ENCODE measurements around the gene C19orf85. TPM values are rescaled to one million over a fixed set of nuclear protein-coding genes. Genes with fewer than 3 reads are reported as not detected.

Gene C19orf85
- total RNA-seq, 2 experiments from 2014 or later: not detected

DNA sequence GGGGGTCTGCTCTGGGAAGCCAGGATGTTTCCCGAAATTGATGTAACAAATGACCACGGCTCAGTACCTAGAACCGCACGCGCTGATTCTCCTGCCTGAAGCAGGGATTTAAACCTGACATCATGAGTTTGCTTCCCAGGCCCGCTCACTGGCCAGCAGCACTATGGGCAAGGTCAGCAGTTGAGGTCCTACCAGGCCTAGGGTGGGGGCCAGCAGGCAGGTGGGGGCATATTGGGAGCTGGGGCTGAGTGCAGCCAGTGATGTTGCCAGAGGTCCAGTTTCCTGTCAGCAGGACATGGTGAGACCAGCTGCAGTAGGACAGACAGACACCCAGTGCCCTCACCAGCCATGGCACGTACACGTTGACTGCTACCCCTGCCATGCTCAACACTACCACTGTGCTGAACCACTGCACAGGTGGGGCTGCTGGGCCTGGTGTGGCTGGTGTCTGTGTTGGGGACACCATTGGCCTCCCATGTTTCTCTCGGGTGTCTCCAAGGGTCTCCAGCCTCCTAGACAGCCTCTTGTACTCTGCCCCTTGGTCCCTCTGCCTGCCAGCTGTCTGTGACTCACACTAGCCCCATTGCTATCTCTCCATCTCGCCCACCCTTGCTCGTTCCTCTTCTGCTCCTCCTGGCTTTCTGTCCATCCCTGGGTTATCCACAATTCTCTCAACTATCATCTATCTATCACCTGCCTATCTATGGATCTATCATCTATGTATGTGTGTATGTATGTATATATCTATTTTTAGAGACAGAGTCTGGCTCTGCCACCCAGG lies 1.1 kb upstream of the C19orf85 start:
- CTCF ChIA-PET: interaction anchor here (3.3 kb wide), 1 partner anchor 39 kb away, joined by 46 read pairs; no protein-coding TSS in a partner anchor
- POLR2A ChIA-PET: no interaction called here

DNA sequence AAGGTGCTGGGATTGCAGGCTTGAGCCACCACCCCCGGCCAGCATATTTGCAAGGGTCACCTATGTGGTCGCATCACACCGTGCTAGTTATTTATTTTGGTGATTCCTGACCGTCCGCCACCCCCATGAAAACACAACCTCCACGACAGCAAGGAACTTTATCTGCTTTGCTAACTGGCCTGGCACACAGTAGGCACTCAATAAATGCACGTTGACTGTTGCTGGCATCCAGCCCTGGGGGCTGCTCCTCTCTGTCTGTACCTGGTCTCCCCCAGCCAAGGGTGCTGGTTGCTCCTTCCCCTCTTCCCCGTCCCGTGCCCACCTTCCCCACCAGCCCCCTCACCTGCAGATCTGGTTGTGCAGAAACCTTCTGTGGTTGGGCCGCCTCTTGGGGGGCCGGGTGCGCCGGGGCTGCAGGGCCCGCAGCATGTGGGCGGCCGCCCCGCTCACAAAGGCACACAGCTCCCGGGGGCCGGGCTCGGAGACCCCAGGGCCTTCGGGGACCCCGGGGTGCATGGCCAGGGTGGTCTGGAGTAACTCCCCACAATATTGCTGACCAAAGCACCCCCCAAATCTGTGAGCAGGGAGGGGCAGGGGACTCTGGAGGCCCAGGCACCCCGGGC lies 401 bp downstream of the C19orf85 start:
- ChIA-PET POLR2A (no interaction called here), CTCF (interaction anchor here (0.6 to 1.6 kb wide), 2 partner anchors 39 to 175 kb away, joined by 3 to 6 read pairs; no protein-coding TSS in a partner anchor)

DNA sequence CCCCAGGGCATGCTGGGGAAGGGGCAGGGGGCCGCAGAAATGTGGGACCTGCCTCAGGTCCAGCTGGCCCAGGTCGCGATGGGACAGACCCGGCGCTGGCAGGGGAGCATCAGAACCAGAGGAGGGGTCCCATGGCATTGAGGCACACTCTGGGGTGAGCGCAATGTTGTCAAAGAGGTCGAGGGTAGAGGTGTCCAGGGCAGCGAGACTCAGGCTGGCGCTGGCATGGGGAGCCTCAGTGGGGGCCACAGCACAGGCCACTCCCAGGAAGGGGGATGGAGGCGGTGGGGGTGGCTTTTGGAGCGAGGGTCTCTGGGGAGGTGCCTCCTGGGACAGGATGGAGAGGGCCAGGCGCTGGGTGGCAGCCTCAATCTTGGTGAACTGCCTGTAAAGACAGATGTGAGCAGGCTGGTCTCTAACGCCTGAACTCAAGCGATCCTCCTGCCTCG lies 944 bp downstream of the C19orf85 start:
- POLR2A ChIA-PET: no interaction called here
- CTCF ChIA-PET: interaction anchor here (0.6 to 1.6 kb wide), 2 partner anchors 40 to 175 kb away, joined by 3 to 6 read pairs; no protein-coding TSS in a partner anchor

DNA sequence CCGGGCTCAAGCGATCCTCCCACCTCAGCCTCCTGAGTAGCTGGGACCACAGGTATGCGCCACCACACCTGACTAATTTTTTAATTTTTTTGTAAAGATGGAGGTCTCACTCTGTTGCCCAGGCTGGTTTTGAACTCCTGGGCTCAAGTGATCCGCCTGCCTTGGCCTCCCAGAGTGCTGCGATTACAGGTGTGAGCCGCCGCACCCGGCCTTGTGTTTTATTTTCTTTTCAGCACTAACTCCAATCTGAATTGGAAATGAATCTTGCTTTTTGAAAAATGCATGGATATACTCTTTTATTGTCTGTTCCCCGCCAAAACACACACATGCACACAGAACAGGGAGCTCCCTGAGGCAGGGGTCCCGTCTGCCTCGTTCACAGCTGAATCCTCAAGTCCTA lies 1.8 kb downstream of the C19orf85 start:
- CTCF ChIA-PET: interaction anchor here (1.6 kb wide), 1 partner anchor 41 kb away, joined by 6 read pairs; no protein-coding TSS in a partner anchor
- POLR2A ChIA-PET: no interaction called here

DNA sequence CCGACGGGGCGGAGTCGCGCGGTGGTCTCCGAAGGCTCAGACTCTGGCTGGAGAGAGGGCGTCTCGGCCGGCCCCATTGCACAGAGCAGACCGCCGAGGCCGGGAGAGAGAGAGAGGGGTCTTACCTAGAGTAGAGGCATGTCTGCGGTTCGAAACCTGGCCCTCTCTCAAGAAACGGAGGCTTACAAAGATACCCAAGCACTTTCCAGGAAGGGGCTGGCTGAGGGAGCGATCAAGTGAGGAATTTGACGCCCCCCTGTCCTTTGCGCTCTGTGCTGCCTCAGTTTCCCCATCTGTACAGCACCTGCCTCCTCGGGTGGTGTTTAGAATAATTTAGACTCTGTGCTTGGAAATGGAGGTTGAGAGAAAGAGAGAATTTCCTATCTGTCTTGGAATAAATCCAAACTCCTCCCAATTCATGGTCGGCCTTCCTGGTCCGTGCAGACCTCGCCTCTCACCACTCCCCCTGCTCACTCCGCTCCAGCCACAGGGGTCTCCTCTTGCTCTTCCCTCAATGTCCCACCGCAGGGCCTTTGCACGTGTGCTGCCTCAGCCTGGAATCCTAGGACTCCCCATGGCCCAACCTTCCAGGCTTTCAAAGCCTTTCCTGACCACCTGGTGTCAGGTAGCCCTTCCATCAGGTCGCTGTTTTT lies 2.5 kb downstream of the C19orf85 start:
- POLR2A ChIA-PET: interaction anchor here (1.0 kb wide), 1 partner anchor 15 kb away, joined by 8 read pairs; the partner anchor contains the start of gene ZNF628

DNA sequence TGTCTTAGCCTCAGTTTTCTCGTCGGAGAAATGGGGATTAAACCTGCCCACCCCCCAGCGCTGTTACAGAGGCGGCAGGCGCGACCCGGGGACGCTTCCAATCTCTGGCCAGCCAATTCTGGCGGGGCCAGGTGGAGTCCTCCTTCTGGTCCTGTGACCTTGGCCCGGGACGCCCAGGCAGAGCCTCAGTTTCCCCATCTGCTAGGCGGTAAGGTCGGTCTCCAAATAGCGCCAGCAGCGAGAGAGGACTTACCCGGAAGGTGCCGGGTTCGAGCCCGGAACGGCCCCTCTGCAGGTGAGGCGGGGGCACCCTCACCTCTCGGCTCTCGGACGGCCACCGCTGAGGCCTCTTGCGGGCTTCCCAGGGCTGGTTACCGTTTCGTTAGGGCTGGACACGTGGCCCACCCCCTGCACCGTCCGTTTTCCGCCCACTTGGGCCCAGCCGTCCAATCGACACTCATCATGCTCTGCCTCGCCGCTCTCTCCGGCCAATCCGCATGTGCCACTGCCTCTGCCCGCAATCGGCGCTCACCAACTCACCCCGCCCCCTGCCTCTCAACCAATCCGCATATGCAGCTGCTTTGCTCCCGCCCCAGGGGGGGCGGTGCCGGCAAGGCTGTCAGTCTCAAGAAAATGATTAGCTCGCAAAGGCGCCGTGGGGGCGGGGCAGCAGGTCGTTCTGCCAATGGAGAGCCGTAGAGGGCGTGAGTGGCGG lies 3.1 kb downstream of the C19orf85 start, which contains the start of gene ISOC2:
ISOC2 (minus strand) TSS at position 384 of the 715 bp plus-strand sequence. CDS start 5,156 bp downstream, outside the sequence.
- POLR2A ChIA-PET: interaction anchor here (0.5 to 1.0 kb wide), 2 partner anchors 15 to 208 kb away, joined by 3 to 8 read pairs; partner anchors contain the start of gene ZNF628
- CTCF ChIA-PET: interaction anchor here (0.9 to 1.0 kb wide), 3 partner anchors 8 to 42 kb away, joined by 3 to 5 read pairs (median 4); no protein-coding TSS in a partner anchor

More for the DNA sequence above, 2.5 kb downstream of the C19orf85 start:
- CTCF ChIA-PET: interaction anchor here (0.9 to 1.6 kb wide), 4 partner anchors 9 to 42 kb away, joined by 3 to 6 read pairs (median 4); no protein-coding TSS in a partner anchor

DNA sequence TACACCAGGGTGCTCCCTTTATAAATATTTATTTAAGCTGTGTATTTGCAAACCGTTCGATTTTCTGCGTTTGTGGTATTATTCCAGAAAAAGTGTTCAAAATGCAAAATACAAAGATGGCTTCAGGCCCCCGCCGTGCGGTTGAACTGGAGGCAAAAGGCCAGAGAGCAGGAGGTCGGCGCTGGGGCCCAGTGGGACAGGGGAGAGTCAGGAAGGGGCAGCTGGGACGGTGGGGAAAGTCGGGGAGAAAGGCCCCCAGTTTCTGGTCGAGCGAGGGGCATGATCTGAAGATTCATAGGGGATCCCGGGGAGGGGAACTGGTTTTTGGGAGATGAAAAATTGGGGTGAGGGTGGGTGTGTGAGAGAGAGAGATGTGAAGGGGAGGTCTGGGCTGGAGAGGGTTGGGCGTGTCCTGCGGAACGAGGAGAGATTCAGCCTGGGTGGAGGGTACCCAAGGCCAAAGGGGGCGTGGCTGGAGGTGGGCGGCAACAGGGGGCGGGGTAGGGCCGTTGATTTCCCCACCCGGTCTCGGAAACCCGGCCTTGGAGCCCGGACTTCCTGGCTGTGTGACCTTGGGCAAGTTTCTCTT lies 3.8 kb downstream of the C19orf85 start:
- POLR2A ChIA-PET: no interaction called here
- CTCF ChIA-PET: interaction anchor here (1.0 kb wide), 1 partner anchor 43 kb away, joined by 4 read pairs; no protein-coding TSS in a partner anchor

DNA sequence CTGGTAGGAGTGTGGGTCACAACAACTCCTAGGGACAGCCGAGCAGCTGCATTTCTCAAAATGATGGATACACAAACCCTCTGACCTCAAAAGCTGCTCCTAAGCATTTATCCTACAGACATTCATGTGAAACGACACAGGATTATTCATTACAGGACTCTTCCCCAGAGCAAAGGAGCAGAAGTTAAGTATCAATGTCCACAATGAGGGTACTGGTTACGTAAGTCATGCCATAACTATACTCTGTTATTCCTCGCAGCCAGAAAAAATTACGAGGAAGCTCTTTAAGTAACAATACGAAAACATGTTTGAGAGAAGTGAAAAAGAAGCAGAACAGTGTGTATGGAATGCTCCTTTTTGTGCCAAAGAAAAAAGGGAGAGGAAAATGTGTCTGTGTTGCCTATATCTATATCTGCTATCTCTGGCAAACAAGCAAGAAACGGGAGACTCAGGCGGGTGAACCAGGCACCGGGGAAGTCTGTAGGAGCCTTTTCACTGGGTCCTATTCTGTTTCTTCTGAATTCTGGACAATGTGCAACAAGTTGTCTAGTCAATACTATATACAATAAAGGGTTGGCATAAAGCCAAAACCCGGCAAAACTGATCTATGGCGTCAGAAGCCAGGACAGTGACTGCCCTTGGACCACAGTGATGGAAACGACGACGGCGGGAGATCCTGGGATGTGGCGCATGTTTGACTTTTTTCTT lies 4.4 kb downstream of the C19orf85 start:
- ChIA-PET CTCF (interaction anchor here (1.0 to 1.1 kb wide), 2 partner anchors 12 to 44 kb away, joined by 3 to 4 read pairs; no protein-coding TSS in a partner anchor), POLR2A (no interaction called here)

DNA sequence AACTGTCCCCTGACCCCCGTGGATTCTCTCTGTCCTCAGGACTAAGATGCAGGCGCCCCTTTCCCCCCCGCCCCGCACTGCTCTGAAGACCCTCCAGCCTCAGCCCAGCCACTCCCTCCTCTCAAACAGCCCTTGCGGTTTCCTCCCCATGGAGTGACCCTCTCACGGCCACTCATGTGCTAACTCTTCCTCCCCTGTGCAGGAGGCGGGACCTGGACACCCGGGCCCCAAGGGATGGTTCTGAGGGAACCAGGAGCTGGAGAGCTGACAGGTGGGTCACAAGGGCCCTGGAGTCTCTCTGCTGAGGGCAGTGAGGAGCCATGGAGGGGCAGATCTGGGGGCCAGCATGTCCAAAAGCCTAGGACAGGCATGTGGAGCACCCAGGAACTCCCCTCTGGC lies 5.0 kb downstream of the C19orf85 start:
- CTCF ChIA-PET: interaction anchor here (1.0 to 1.1 kb wide), 2 partner anchors 12 to 44 kb away, joined by 3 to 4 read pairs; no protein-coding TSS in a partner anchor
- POLR2A ChIA-PET: no interaction called here

DNA sequence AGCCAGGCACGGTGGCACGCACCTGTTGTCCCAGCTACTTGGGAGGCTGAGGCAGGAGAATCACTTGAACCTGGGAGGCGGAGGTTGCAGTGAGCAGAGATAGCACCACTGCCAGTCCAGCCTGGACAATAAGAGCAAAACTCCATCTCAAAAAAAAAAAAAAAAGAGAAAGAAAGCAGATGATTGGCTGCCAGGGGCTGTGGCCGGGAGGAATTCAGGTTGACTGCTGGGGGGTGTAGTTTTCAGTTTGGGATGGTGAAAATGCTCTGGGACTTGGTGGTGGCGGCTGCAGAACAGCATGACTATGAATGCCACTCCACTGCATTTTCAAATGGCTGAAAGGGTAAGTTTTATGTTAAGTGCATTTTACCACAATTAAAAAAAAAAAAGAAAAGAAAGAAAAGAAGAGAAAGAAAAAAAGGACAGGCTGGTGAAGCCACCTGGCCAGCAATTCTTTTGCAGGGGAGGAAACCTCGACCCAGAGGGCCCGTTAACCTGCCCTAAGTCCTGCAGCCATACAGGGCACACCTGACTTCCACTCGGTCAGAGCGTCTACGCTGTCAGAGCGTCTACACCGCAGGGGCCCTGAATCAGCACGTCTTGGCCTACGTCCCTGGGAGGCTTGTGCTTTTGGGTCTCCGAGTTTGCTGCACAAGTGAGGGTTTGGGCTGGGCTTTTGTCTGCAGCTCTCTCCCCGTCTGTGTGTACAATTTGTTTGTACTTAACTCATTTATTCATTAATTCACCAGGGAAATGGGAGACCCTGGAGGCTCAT lies 6.7 kb downstream of the C19orf85 start:
- POLR2A ChIA-PET: no interaction called here
- CTCF ChIA-PET: no interaction called here

DNA sequence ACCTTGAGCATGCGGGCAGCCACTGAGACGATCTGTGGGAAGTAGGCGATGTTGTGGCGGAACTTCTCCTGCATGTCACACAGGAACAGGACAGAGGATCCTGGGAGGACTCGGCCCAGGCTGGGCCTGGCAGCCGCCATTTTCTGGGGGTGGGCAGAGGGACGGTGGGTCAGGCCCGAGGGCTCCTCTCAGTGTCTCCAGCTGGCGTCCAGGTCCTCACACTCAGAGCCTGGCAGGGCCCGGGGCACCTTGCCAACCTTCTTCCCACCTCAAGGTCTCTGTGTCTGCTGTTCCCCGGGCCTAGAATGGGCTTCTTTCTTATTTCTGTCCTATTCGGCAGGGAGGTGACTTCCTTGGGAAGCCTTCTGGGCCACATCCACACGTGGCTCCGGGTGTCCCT lies 8.2 kb downstream of the C19orf85 start:
- ChIA-PET CTCF (no interaction called here), POLR2A (no interaction called here)

DNA sequence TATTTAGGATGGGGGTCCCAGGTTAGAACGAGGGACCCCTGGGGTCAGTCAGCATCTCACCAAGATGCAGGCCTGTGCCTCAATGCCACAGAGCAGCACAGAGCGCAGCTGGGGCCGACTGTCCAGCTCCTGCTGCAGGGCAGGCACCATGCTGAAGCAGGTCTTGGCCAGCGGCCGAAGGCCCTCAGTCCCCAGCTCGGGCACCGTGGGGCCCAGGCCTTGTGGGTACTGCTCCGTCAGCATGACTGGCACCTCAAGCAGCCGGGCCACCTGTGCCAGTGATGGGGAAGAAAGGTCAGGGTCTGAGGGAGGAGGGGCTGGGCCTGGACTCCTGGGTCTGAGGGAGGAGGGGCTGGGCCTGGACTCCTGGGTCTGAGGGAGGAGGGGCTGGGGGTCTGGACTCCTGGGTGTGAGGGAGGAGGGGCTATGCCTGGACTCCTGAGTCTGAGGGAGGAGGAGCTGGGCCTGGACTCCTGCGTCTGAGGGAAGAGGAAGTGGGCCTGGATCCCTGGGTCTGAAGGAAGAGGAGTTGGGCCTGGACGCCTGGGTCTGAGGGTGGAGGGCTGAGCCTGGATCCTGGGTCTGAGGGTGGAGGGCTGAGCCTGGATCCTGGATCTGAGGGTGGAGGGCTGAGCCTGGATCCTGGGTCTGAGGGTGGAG lies 8.8 kb downstream of the C19orf85 start:
- POLR2A ChIA-PET: no interaction called here
- CTCF ChIA-PET: no interaction called here

DNA sequence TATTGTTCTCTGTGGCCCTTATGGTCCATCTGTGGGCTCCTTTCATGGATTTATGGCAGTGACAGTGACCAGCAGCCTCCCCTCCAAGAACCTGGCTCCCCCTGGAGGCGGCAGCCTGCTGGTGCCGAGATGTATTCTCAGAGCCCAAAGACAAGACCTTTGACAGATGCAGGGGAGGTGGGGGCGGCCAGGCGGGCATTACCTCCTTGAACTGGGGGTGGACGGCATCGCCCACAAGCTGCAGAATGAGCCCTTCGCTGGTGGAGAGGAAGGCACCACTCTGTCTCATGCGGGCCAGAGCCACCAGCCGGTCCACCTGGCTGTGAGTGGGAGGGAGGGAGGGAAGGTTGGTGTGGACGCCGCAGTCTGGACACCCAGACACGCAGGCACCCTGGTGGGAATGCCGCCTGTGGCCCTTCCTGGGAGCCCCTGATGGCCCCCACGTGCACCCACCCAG lies 9.7 kb downstream of the C19orf85 start:
- ChIA-PET CTCF (no interaction called here), POLR2A (no interaction called here)

DNA sequence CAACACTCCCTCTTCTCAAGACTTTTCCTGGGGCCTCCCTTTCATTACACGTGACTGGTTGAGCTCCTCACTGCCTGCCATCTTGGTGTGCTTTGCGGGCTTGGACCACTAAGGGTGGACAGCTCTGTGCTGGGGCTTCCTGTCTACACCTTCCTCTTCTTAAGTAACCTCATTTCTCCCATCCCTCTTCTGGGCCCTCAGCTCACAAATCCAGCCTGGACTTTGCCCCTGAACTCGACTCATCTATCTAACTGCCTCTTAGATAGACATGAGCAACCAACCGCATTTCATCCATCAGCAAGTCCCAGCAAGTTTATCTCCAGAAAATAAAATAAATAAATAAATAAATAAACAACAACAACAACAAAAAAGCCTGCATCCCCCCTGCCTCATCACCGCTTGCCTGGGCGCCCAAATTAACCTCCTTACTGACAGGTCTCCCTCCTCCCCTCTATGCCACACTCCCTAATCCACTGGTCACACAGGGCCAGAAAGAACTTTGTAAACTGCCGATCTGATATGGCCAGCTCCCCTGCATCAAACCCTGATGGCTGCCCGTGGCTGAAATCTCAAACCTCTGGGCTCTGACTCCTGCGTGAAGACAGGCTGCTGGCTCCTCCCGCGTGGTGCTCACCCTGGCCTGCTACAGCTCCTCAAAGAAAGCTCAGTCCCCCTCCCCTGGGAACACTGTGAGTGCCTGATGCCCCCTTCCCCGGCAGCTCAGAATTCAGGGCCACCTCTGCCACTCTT lies 10.9 kb downstream of the C19orf85 start:
- ChIA-PET POLR2A (no interaction called here), CTCF (interaction anchor here (0.7 to 2.2 kb wide), 5 partner anchors 8 to 313 kb away, joined by 3 to 7 read pairs (median 4); partner anchors contain the start of gene ISOC2)

DNA sequence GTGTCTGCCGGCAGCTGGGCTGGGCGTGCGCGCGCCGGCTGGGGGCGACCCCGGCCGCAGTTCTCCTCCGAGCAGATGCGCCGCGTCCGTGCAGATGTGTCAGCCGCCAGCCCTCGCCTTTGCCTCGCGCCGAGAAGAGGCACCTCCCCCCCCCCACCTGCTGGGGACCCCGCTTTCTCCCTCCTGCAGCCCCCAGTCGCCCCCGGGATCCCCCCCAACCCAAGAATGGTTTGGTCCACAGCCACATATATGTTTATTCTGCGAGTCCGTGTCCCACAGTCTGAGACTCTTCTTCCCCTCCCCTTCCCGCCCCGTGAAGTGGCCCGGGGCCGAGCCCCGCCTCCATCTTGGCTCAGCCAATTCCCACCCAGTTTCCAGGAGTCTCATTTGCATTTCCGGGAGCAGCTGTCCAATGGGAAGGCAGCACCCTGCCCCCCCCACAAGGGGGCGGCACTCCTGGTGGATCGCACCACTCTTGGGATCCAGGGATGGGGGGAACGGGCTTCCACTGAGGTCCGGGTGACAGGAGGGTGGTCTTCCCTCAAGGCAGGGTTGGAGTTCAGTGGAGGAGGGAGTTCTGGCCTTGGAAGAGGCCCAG lies 11.7 kb downstream of the C19orf85 start:
- ChIA-PET CTCF (interaction anchor here (1.0 to 2.2 kb wide), 5 partner anchors 9 to 312 kb away, joined by 3 to 7 read pairs (median 4); partner anchors contain the start of gene ISOC2), POLR2A (no interaction called here)

Measured in activated CD8-positive, alpha-beta memory T cell treated with anti-CD3 and anti-CD28 coated beads for 36 hours (primary cell).